HAP-1 (cell line): Measurements from ENCODE around the gene KCNJ3.
"Not testable (repeated sequence)": the region's sequence is repeated elsewhere in the genome, so short reads cannot be mapped to it uniquely, and the experiment has no call there.

Source experiments
- DNase-seq, 2 experiments: peaks; one replicate each; pipeline ENCODE4 v3.0.0-alpha.2; 2016 to 2020; ENCODE audit warnings: low spot score in 2 of 2
- H3K27me3 ChIP-seq: fragments of 250-450 bp; sonication (Bioruptor Pico); 2 replicates; pipeline ENCODE4 v1.5.1; 2020; ENCODE audit warnings: low read depth, mild to moderate bottlenecking, moderate library complexity
- H3K36me3 ChIP-seq: fragments of 250-450 bp; sonication (Bioruptor Pico); replicated peaks from 2 replicates; pipeline ENCODE4 v1.5.1; 2020; ENCODE audit warnings: mild to moderate bottlenecking
- H3K4me1 ChIP-seq: fragments of 250-450 bp; sonication (Bioruptor Pico); 2 replicates; pipeline ENCODE4 v1.5.1; 2020; ENCODE audit warnings: mild to moderate bottlenecking
- H3K4me3 ChIP-seq: fragments of 250-450 bp; sonication (Bioruptor Pico); 2 replicates; pipeline ENCODE4 v1.5.1; 2020; ENCODE audit warnings: mild to moderate bottlenecking, moderate library complexity
- H3K9me3 ChIP-seq: fragments of 250-450 bp; sonication (Bioruptor Pico); 2 replicates; pipeline ENCODE4 v1.5.1; 2020; ENCODE audit warnings: mild to moderate bottlenecking, moderate library complexity
- in situ Hi-C: fragments of 300-500 bp; cut with MboI; formaldehyde crosslinking; loops from 3 replicates; pipeline ENCODE4 v1.14.3; 2020; ENCODE audit warnings: low sequenced_read_pairs, inconsistent platforms, mixed read lengths

KCNJ3 gene

GRCh38 chr2:154836632-154837031 is 138.1 kb downstream of the KCNJ3 start:
- DNase-seq: no peak
- in situ Hi-C loops: no loop called here
- Histone ChIP-seq H3K36me3 (no peaks in the 10 kb centered on the region), H3K4me3 (no peak overlapping the region), H3K4me1 (no peaks in the 10 kb centered on the region), H3K27me3 (no peaks in the 10 kb centered on the region), H3K9me3 (no peaks in the 10 kb centered on the region)

DNA sequence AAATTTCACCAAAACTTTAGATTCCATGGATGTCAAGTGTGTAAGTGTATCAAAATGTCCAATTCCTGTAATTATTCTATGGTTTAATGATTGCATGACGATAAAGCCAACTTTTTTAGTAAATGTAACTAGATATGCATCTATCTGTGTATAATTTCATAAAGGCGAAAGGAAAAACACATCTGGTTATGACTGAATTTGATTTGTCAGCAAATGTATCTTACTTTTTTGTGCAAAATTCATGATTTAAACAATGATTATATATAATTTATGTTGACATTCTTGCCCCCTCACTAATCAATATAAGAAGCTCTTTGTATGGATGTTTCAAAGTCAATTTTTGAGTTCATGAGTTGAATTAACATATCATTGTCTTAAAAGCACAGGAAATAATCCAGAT is 138.5 kb downstream of the KCNJ3 start:
- Histone ChIP-seq H3K27me3 (no peaks in the 10 kb centered on the region), H3K9me3 (no peaks in the 10 kb centered on the region), H3K4me1 (no peaks in the 10 kb centered on the region), H3K4me3 (no peak overlapping the region), H3K36me3 (no peaks in the 10 kb centered on the region)
- no peak for DNase-seq
- in situ Hi-C loops: no loop called here

DNA sequence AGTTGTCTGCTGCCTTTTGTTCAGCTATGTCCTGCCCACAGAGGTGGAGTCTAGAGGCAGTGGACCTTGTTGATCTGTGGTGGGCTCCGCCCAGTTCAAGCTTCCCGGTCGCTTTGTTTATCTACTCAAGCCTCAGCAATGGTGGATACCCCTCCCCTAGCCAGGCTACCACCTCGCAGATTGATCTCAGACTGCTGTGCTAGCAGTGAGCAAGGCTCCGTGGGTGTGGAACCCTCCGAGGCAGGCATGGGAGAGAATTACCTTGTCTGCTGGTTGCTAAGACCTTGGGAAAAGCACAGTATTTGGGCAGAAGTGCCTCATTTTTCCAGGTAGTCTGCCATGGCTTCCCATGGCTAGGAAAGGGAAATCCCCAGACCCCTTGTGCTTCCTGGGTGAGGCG is 146.0 kb downstream of the KCNJ3 start:
- no peaks in the 10 kb centered on the region for H3K9me3 ChIP-seq
- DNase-seq: no peak
- in situ Hi-C loops: no loop called here
- H3K36me3 ChIP-seq: no peaks in the 10 kb centered on the region
- H3K27me3 ChIP-seq: no peaks in the 10 kb centered on the region
- H3K4me3 ChIP-seq: no peak overlapping the region
- no peaks in the 10 kb centered on the region for H3K4me1 ChIP-seq

- no peaks in the 10 kb centered on the region for H3K27me3 ChIP-seq
- DNase-seq: no peak
Measured at GRCh38 chr2:154846842-154847241, 148.3 kb downstream of the KCNJ3 start.

GRCh38 chr2:154849482-154849881 is 151.0 kb downstream of the KCNJ3 start:
- DNase-seq: no peak
- H3K4me3 ChIP-seq: no peak overlapping the region
- H3K27me3 ChIP-seq: no peaks in the 10 kb centered on the region
- peaks cover 7% of the 10 kb centered on the region; the same call in 1 of the 2 replicates for H3K4me1 ChIP-seq
- no peaks in the 10 kb centered on the region for H3K36me3 ChIP-seq
- in situ Hi-C loops: no loop called here
- no peaks in the 10 kb centered on the region for H3K9me3 ChIP-seq

More at GRCh38 chr2:154846842-154847241, 148.3 kb downstream of the KCNJ3 start:
- in situ Hi-C loops: no loop called here
- no peaks in the 10 kb centered on the region for H3K36me3 ChIP-seq
- H3K9me3 ChIP-seq: no peaks in the 10 kb centered on the region
- H3K4me1 ChIP-seq: peaks cover 7% of the 10 kb centered on the region; the same call in 1 of the 2 replicates
- H3K4me3 ChIP-seq: no peak overlapping the region

GRCh38 chr2:154850532-154850931 is 152.0 kb downstream of the KCNJ3 start:
- in situ Hi-C loops: no loop called here
- Histone ChIP-seq H3K4me1 (peaks cover 7% of the 10 kb centered on the region; the same call in 1 of the 2 replicates), H3K4me3 (no peak overlapping the region), H3K36me3 (no peaks in the 10 kb centered on the region), H3K9me3 (no peaks in the 10 kb centered on the region), H3K27me3 (no peaks in the 10 kb centered on the region)
- no peak for DNase-seq

DNA sequence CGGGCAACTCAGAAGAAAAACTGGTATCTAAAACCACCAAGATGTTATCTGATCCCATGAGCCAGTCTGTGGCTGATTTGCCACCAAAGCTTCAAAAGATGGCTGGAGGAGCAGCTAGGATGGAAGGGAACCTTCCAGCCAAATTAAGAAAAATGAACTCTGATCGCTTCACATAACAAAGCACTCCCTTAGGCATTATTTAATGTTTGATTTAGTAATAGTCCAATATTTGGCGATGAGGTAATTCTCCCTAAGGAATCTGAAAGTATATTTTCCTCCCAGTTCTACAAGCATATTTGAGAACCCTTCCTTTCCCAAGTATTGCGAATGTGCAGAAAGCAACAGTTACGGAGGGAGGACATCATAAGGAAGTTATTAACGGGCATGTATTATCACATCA is 156.6 kb downstream of the KCNJ3 start:
- H3K4me3 ChIP-seq: no peak overlapping the region
- H3K36me3 ChIP-seq: no peaks in the 10 kb centered on the region
- in situ Hi-C loops: no loop called here
- no peaks in the 10 kb centered on the region for H3K27me3 ChIP-seq
- peaks cover 6% of the 10 kb centered on the region; the same call in 1 of the 2 replicates for H3K4me1 ChIP-seq
- no peak for DNase-seq
- no peaks in the 10 kb centered on the region for H3K9me3 ChIP-seq

DNA sequence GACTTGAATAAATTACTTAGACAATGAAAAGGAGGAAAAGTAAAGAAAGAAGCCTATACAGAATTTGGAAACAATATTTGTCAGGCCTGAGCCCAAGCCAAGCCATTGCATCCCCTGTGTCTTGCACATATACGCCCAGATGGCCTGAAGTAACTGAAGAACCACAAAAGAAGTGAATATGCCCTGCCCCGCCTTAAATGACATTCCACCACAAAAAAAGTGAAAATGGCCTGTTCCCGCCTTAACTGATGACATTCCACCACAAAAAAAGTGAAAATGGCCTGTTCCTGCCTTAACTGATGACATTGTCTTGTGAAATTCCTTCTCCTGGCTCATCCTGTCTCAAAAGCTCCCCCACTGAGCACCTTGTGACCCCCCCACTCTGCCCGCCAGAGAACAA is 168.7 kb downstream of the KCNJ3 start:
- H3K9me3 ChIP-seq, H3K27me3 ChIP-seq, DNase-seq, H3K4me3 ChIP-seq, H3K36me3 ChIP-seq, in situ Hi-C loops: not testable (repeated sequence)
- peaks cover 12% of the 10 kb centered on the region; the same call in 1 of the 2 replicates for H3K4me1 ChIP-seq

DNA sequence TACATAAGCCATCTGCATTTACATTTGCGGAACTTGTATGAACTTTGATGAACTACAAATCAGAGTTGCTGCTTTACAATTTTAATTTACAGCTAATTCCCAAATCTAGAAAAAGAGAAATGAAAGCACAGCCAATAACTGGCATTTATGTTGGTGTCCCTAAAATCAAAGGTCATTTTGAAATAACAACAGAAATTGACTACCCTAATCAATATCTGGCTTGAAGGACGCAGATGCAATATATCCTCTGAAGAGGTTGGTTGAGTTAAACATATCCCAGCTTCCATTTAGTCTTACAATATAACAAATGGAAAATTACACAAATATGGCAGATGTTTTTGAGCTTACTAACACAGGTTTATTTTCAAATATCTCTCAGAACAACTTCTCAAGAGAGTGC is 177.5 kb downstream of the KCNJ3 start:
- in situ Hi-C loops: no loop called here
- Histone ChIP-seq H3K27me3 (no peaks in the 10 kb centered on the region), H3K4me1 (no peaks in the 10 kb centered on the region), H3K36me3 (no peaks in the 10 kb centered on the region), H3K4me3 (no peak overlapping the region), H3K9me3 (no peaks in the 10 kb centered on the region)
- DNase-seq: no peak

GRCh38 chr2:154882725-154883124 is 184.2 kb downstream of the KCNJ3 start:
- in situ Hi-C loops: no loop called here
- no peak for DNase-seq
- Histone ChIP-seq H3K4me3 (no peak overlapping the region), H3K4me1 (no peaks in the 10 kb centered on the region), H3K36me3 (no peaks in the 10 kb centered on the region), H3K27me3 (no peaks in the 10 kb centered on the region), H3K9me3 (no peaks in the 10 kb centered on the region)

- Histone ChIP-seq H3K36me3 (no peaks in the 10 kb centered on the region), H3K9me3 (no peaks in the 10 kb centered on the region), H3K4me3 (no peak overlapping the region), H3K27me3 (no peaks in the 10 kb centered on the region), H3K4me1 (no peaks in the 10 kb centered on the region)
- DNase-seq: no peak
- in situ Hi-C loops: no loop called here
Measured at GRCh38 chr2:154886316-154886715, 187.8 kb downstream of the KCNJ3 start.

GRCh38 chr2:154898269-154898668 is 199.8 kb downstream of the KCNJ3 start:
- no peaks in the 10 kb centered on the region for H3K36me3 ChIP-seq
- no peak for DNase-seq
- in situ Hi-C loops: no loop called here
- H3K27me3 ChIP-seq: no peaks in the 10 kb centered on the region; the same call in 1 of the 2 replicates
- no peak overlapping the region for H3K4me3 ChIP-seq
- no peaks in the 10 kb centered on the region for H3K4me1 ChIP-seq
- H3K9me3 ChIP-seq: no peaks in the 10 kb centered on the region

DNA sequence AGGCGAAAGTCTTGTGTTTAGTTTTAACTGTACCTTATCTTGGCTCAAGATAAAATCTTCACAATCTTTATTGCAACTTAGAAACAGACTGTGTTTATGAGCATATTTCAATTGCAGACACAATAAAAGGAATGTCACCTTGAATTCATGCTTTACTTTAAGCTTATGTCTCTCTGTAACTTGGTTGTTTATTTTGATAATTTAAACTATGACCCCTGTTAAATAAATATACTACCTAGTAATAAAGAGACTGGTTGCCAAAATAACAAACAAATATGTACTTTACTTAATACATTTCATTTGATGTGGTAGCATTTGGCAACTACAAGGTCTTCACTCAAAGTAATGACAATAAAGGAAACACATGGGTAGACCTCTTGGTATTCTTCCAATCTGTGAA is 202.6 kb downstream of the KCNJ3 start:
- no peak for DNase-seq
- H3K4me1 ChIP-seq: no peaks in the 10 kb centered on the region
- H3K9me3 ChIP-seq: 0 out of 2 replicates have a peak, but pooled peaks cover under 1% of the 10 kb centered on the region
- H3K27me3 ChIP-seq: no peaks in the 10 kb centered on the region; the same call in 1 of the 2 replicates
- in situ Hi-C loops: no loop called here
- no peaks in the 10 kb centered on the region for H3K36me3 ChIP-seq
- H3K4me3 ChIP-seq: no peak overlapping the region
